ENCODE results near the gene PBRM1. TPM values are rescaled to one million over a fixed set of nuclear protein-coding genes. Genes with fewer than 3 reads are reported as not detected.

The PBRM1 gene
- total RNA-seq, 6 experiments from 2014 or later: 17.1 to 36.4 (median 27.2) TPM

- TF ChIP-seq CTCF (IDR thresholded peaks at IDR 0.05): no peak
- TF ChIP-seq POLR2A (IDR thresholded peaks at IDR 0.05): no peak
- H3K27me3 ChIP-seq: no peaks in the 10 kb centered on the region
- 70% methylated on average over 2 of the region's 2 CpGs for WGBS (ENCODE audit: insufficient coverage, low coverage, low lambda C conversion rate, missing lambda C conversion rate)
- peaks cover 24 to 71% (median 44%) of the 10 kb centered on the region in 4 donors for H3K36me3 ChIP-seq
- DNase-seq (no peak), ATAC-seq (no peak)
- H3K27ac ChIP-seq: no peak overlapping the region
- intact Hi-C loops (cut with DNase I): no loop called here
- H3K4me1 ChIP-seq: no peaks in the 10 kb centered on the region
- H3K9me3 ChIP-seq: no peaks in the 10 kb centered on the region
- H3K4me3 ChIP-seq: no peak overlapping the region
Measured at GRCh38 chr3:52696830-52697631, 11.3 kb upstream of the PBRM1 start.

- no peak for ATAC-seq
- H3K36me3 ChIP-seq: peaks cover 26 to 81% (median 49%) of the 10 kb centered on the region in 4 donors
- H3K4me3 ChIP-seq: no peak overlapping the region
- no peak for TF ChIP-seq POLR2A (IDR thresholded peaks at IDR 0.05)
- DNase-seq: no peak
- 81% methylated on average over 3 of the region's 4 CpGs for WGBS (ENCODE audit: insufficient coverage, low coverage, low lambda C conversion rate, missing lambda C conversion rate)
- H3K9me3 ChIP-seq: no peaks in the 10 kb centered on the region
- intact Hi-C loops (cut with DNase I): no loop called here
- H3K4me1 ChIP-seq: no peaks in the 10 kb centered on the region
- H3K27me3 ChIP-seq: no peaks in the 10 kb centered on the region
- no peak overlapping the region for H3K27ac ChIP-seq
Measured at GRCh38 chr3:52695798-52696671, 10.3 kb upstream of the PBRM1 start.

- peak in 2 of 4 donors; percentile 20 to 29 for ATAC-seq
Measured at GRCh38 chr3:52694528-52695189, 8.9 kb upstream of the PBRM1 start.

GRCh38 chr3:52693071-52693470, 7.4 kb upstream of the PBRM1 start:
- Histone ChIP-seq H3K36me3 (peaks cover 40 to 100% (median 70%) of the 10 kb centered on the region in 4 donors), H3K27ac (no peak overlapping the region), H3K9me3 (no peaks in the 10 kb centered on the region), H3K4me3 (no peak overlapping the region), H3K27me3 (no peaks in the 10 kb centered on the region), H3K4me1 (peaks cover 0 to 5% (median 0%) of the 10 kb centered on the region in 4 donors)
- DNase-seq (no peak), ATAC-seq (no peak)
- TF ChIP-seq POLR2A (IDR thresholded peaks at IDR 0.05) (no peak), CTCF (IDR thresholded peaks at IDR 0.05) (no peak)
- intact Hi-C loops (cut with DNase I): no loop called here

More at GRCh38 chr3:52694528-52695189, 8.9 kb upstream of the PBRM1 start:
- Histone ChIP-seq H3K27me3 (no peaks in the 10 kb centered on the region), H3K4me3 (no peak overlapping the region), H3K9me3 (no peaks in the 10 kb centered on the region), H3K27ac (no peak overlapping the region), H3K36me3 (peaks cover 32 to 95% (median 62%) of the 10 kb centered on the region in 4 donors), H3K4me1 (no peaks in the 10 kb centered on the region)
- intact Hi-C loops (cut with DNase I): no loop called here
- 83% methylated on average over 7 of the region's 7 CpGs for WGBS (ENCODE audit: insufficient coverage, low coverage, low lambda C conversion rate, missing lambda C conversion rate)
- DNase-seq: no peak
- TF ChIP-seq CTCF (IDR thresholded peaks at IDR 0.05): no peak
- TF ChIP-seq POLR2A (IDR thresholded peaks at IDR 0.05): no peak
